Vagina (tissue), 2 donors: ENCODE data around the gene OR4B1.

Source experiments
- POLR2AphosphoS5 ChIP-seq, 2 donors: sonication (generic); formaldehyde crosslinking; IDR thresholded peaks; one replicate each; pipeline ENCODE4 v1.9.0; 2017; ENCODE audit warnings: antibody characterized with exemption in 2 of 2, mild to moderate bottlenecking in 2 of 2, low read depth in 1 of 2; ENCODE audit not compliant: insufficient read depth in 1 of 2
- TF ChIP-seq, protein P1 (sequence below), 3 experiments: fragments of 450-650 bp in 2 of 3; fragments of 200-600 bp in 1 of 3; sonication (generic) in 1 of 3; IDR thresholded peaks; one replicate each; pipeline ENCODE4 v1.5.1; 2017 to 2019; ENCODE audit warnings: antibody characterized with exemption in 3 of 3, mild to moderate bottlenecking in 2 of 3, moderate library complexity in 2 of 3

DNA sequence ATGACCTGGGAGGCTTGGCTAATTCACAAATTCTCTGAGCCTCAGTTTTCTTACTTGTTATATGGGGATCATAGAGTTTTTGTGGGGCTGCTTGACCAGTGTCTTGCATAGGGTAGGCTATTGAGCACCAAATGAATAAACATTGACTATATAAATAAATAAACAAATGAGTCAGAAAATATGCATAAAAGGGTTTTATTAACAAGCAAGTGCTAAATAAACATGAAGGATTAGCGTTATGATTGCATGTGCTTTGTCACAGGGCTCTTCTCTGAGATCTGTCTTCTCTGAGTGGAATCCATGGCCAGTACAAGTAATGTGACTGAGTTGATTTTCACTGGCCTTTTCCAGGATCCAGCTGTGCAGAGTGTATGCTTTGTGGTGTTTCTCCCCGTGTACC is at the start of gene OR4B1:
- no peak for TF ChIP-seq POLR2AphosphoS5 (IDR thresholded peaks at IDR 0.05; ENCODE audit: insufficient read depth in 1 of 2, low read depth in 1 of 2)
- TF ChIP-seq, protein P1, sequence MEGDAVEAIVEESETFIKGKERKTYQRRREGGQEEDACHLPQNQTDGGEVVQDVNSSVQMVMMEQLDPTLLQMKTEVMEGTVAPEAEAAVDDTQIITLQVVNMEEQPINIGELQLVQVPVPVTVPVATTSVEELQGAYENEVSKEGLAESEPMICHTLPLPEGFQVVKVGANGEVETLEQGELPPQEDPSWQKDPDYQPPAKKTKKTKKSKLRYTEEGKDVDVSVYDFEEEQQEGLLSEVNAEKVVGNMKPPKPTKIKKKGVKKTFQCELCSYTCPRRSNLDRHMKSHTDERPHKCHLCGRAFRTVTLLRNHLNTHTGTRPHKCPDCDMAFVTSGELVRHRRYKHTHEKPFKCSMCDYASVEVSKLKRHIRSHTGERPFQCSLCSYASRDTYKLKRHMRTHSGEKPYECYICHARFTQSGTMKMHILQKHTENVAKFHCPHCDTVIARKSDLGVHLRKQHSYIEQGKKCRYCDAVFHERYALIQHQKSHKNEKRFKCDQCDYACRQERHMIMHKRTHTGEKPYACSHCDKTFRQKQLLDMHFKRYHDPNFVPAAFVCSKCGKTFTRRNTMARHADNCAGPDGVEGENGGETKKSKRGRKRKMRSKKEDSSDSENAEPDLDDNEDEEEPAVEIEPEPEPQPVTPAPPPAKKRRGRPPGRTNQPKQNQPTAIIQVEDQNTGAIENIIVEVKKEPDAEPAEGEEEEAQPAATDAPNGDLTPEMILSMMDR (IDR thresholded peaks at IDR 0.05): no peak
